ENCODE measurements around the gene TBX18.

DNA sequence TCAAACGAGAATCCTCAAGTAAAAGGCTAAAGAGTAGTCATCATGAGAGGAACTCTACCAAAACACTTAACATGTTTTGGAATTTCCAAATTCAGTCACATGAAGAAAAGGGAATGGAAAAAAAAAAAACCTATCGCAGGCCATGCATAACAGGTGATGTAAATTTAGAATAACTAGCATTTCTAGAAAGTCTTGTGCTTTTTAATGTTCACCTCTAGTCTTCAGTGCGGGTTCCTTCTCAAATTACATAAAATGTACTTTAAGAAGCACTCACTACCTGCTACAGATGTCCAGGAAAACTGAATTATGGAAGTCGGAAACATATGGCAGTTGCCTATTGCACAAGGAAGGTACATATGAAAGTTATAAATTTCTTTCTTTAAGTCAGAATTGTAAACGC lies 6.1 kb upstream of the TBX18 start:
- TF ChIP-seq, protein P1, sequence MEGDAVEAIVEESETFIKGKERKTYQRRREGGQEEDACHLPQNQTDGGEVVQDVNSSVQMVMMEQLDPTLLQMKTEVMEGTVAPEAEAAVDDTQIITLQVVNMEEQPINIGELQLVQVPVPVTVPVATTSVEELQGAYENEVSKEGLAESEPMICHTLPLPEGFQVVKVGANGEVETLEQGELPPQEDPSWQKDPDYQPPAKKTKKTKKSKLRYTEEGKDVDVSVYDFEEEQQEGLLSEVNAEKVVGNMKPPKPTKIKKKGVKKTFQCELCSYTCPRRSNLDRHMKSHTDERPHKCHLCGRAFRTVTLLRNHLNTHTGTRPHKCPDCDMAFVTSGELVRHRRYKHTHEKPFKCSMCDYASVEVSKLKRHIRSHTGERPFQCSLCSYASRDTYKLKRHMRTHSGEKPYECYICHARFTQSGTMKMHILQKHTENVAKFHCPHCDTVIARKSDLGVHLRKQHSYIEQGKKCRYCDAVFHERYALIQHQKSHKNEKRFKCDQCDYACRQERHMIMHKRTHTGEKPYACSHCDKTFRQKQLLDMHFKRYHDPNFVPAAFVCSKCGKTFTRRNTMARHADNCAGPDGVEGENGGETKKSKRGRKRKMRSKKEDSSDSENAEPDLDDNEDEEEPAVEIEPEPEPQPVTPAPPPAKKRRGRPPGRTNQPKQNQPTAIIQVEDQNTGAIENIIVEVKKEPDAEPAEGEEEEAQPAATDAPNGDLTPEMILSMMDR (IDR thresholded peaks at IDR 0.05 in 8 of 11, conservative IDR thresholded peaks at IDR 0.05 in 3 of 11): no peak
- TF ChIP-seq POLR2A (IDR thresholded peaks at IDR 0.05) (no peak), POLR2AphosphoS5 (IDR thresholded peaks at IDR 0.05) (no peak)
